IMR-90 (cell line): Measurements from ENCODE around the gene DSCAM. TPM values are rescaled to one million over a fixed set of nuclear protein-coding genes. Genes with fewer than 3 reads are reported as not detected.

ENCODE experiments used
- ATAC-seq: fragments of 200-7000 bp; cut with Tn5 transposase; 2 replicates; pipeline ENCODE4 v1.9.1; 2020; ENCODE audit warnings: low read depth, mild to moderate bottlenecking, moderate library complexity
- BruUV-seq: library from RNA; stranded (reverse); fragments of 400-500 nt; replicated peaks from 2 replicates; lab custom pipeline; 2021; lab: Mats Ljungman, UMichigan
- CTCF ChIA-PET: fragments of 300-600 bp; formaldehyde crosslinking; extraction: SDS; loops from one replicate; lab custom pipeline; 2021; ENCODE audit warnings: antibody characterized with exemption; lab: Yijun Ruan, JAX
- POLR2A ChIA-PET: fragments of 300-600 bp; sonication (Branson Sonifier 250); formaldehyde crosslinking; loops from one replicate; lab custom pipeline; 2022; ENCODE audit warnings: antibody characterized with exemption; ENCODE audit not compliant: unreplicated experiment; lab: Charles Lee
- DNase-seq: peaks from one replicate; pipeline ENCODE4 v3.0.0; 2013
- H2AFZ ChIP-seq: replicated peaks from 2 replicates; pipeline ENCODE3; 2013; ENCODE audit warnings: low read length, mild to moderate bottlenecking; ENCODE audit not compliant: poor library complexity
- H2AK5ac ChIP-seq: 2 replicates; pipeline ENCODE4 v1.6.1; 2013; ENCODE audit warnings: low read depth, low read length, inconsistent platforms
- H2AK9ac ChIP-seq: replicated peaks from 2 replicates; pipeline ENCODE3; 2013; ENCODE audit warnings: mild to moderate bottlenecking, low read depth, low read length, moderate library complexity; ENCODE audit not compliant: poor library complexity
- H2BK120ac ChIP-seq: 2 replicates; pipeline ENCODE4 v1.6.1; 2013; ENCODE audit warnings: low read depth, low read length, inconsistent platforms
- H2BK15ac ChIP-seq: 3 replicates; pipeline ENCODE4 v1.6.1; 2013; ENCODE audit warnings: low read depth, low read length, inconsistent platforms
- H2BK20ac ChIP-seq: 2 replicates; pipeline ENCODE4 v1.6.1; 2013; ENCODE audit warnings: low read depth, mild to moderate bottlenecking, inconsistent platforms, low read length, moderate library complexity
- H2BK5ac ChIP-seq: 2 replicates; pipeline ENCODE4 v1.6.1; 2013; ENCODE audit warnings: mild to moderate bottlenecking, low read depth, low read length, inconsistent platforms; ENCODE audit not compliant: poor library complexity, severe bottlenecking
- H3K14ac ChIP-seq: replicated peaks from 2 replicates; pipeline ENCODE4 v1.6.1; 2013; ENCODE audit warnings: low read depth, low read length, inconsistent platforms
- H3K18ac ChIP-seq: 2 replicates; pipeline ENCODE4 v1.6.1; 2013; ENCODE audit warnings: low read depth, low read length, control low read depth
- H3K23ac ChIP-seq: 2 replicates; pipeline ENCODE4 v1.6.1; 2013; ENCODE audit warnings: low read depth, low read length, inconsistent platforms
- H3K27ac ChIP-seq: 2 replicates; pipeline ENCODE4 v1.5.1; 2013; ENCODE audit warnings: mild to moderate bottlenecking, control low read depth, low read length; ENCODE audit not compliant: insufficient read depth
- H3K27me3 ChIP-seq: 2 replicates; pipeline ENCODE4 v1.6.1; 2013; ENCODE audit warnings: low read length; ENCODE audit not compliant: control insufficient read depth, insufficient read depth
- H3K36me3 ChIP-seq: 2 replicates; pipeline ENCODE4 v1.6.1; 2013; ENCODE audit warnings: low read length, mixed read lengths; ENCODE audit not compliant: control insufficient read depth, insufficient read depth
- H3K4ac ChIP-seq: 2 replicates; pipeline ENCODE4 v1.6.1; 2013; ENCODE audit warnings: low read depth, low read length, inconsistent platforms
- H3K4me1 ChIP-seq: 2 replicates; pipeline ENCODE4 v1.6.1; 2013; ENCODE audit warnings: low read length, mixed read lengths; ENCODE audit not compliant: control insufficient read depth, insufficient read depth
- H3K4me2 ChIP-seq: 2 replicates; pipeline ENCODE4 v1.6.1; 2013; ENCODE audit warnings: low read depth, mild to moderate bottlenecking, control low read depth, low read length, moderate library complexity
- H3K4me3 ChIP-seq: 2 replicates; pipeline ENCODE4 v1.5.1; 2013; ENCODE audit warnings: low read depth, mild to moderate bottlenecking, control low read depth, low read length, moderate library complexity; ENCODE audit not compliant: insufficient read depth
- H3K56ac ChIP-seq: 2 replicates; pipeline ENCODE4 v1.6.1; 2013; ENCODE audit warnings: low read length, inconsistent platforms; ENCODE audit not compliant: insufficient read depth; ENCODE audit errors: extremely low read depth
- H3K79me1 ChIP-seq, 2 experiments: 2 replicates each; pipeline ENCODE4 v1.6.1; 2013; ENCODE audit warnings: low read length in 2 of 2, inconsistent platforms in 1 of 2, low read depth in 1 of 2
- H3K9ac ChIP-seq: 2 replicates; pipeline ENCODE4 v1.6.1; 2013; ENCODE audit warnings: low read depth, low read length, control low read depth
- H3K9me1 ChIP-seq: 2 replicates; pipeline ENCODE4 v1.6.1; 2013; ENCODE audit warnings: low read length, inconsistent platforms; ENCODE audit not compliant: insufficient read depth
- H3K9me3 ChIP-seq: 2 replicates; pipeline ENCODE4 v1.6.1; 2013; ENCODE audit warnings: low read length; ENCODE audit not compliant: control insufficient read depth, insufficient read depth
- H4K20me1 ChIP-seq: 2 replicates; pipeline ENCODE4 v1.6.1; 2013; ENCODE audit warnings: low read length, inconsistent platforms; ENCODE audit not compliant: insufficient read depth
- H4K5ac ChIP-seq: 2 replicates; pipeline ENCODE4 v1.6.1; 2013; ENCODE audit warnings: mild to moderate bottlenecking, low read depth, low read length, control low read depth
- H4K8ac ChIP-seq, 2 experiments: 2 replicates each; pipeline ENCODE4 v1.6.1; 2013; ENCODE audit warnings: low read depth in 2 of 2, low read length in 2 of 2, control low read depth in 1 of 2, inconsistent platforms in 1 of 2
- H4K91ac ChIP-seq: 2 replicates; pipeline ENCODE4 v1.6.1; 2013; ENCODE audit warnings: low read depth, low read length, inconsistent platforms; ENCODE audit not compliant: insufficient read depth
- BHLHE40 ChIP-seq: fragments of 150-350 bp; IDR thresholded peaks from 2 replicates; pipeline ENCODE4 v1.6.1; 2016; ENCODE audit warnings: mild to moderate bottlenecking, low read depth, low read length
- CEBPB ChIP-seq: IDR thresholded peaks from 2 replicates; pipeline ENCODE4 v1.6.1; 2012; ENCODE audit warnings: low read depth, low read length, improper control_type of control experiment
- CHD1 ChIP-seq: IDR thresholded peaks from 2 replicates; pipeline ENCODE4 v1.6.1; 2012; ENCODE audit warnings: low read depth, low read length, improper control_type of control experiment
- FOS ChIP-seq: fragments of 150-350 bp; IDR thresholded peaks from 2 replicates; pipeline ENCODE4 v1.6.1; 2016; ENCODE audit warnings: low read depth, low read length
- MAFK ChIP-seq: IDR thresholded peaks from 2 replicates; pipeline ENCODE4 v1.6.1; 2012; ENCODE audit warnings: low read depth, low read length, improper control_type of control experiment
- MAZ ChIP-seq: IDR thresholded peaks from 2 replicates; pipeline ENCODE4 v1.6.1; 2012; ENCODE audit warnings: low read depth, mild to moderate bottlenecking, low read length, improper control_type of control experiment, moderate library complexity, borderline replicate concordance
- MXI1 ChIP-seq: IDR thresholded peaks from 2 replicates; pipeline ENCODE4 v1.6.1; 2012; ENCODE audit warnings: low read depth, mild to moderate bottlenecking, low read length, moderate library complexity, borderline replicate concordance
- NFE2L2 ChIP-seq: fragments of 150-350 bp; IDR thresholded peaks from 2 replicates; pipeline ENCODE4 v1.6.1; 2016; ENCODE audit warnings: low read depth, mild to moderate bottlenecking, low read length
- POLR2A ChIP-seq: IDR thresholded peaks from 2 replicates; pipeline ENCODE4 v1.6.1; 2012; ENCODE audit warnings: mild to moderate bottlenecking, low read depth, low read length
- RAD21 ChIP-seq: IDR thresholded peaks from 2 replicates; pipeline ENCODE4 v1.6.1; 2012; ENCODE audit warnings: low read length, improper control_type of control experiment
- RCOR1 ChIP-seq: IDR thresholded peaks from 2 replicates; pipeline ENCODE4 v1.6.1; 2012; ENCODE audit warnings: mild to moderate bottlenecking, low read length, improper control_type of control experiment; ENCODE audit not compliant: insufficient replicate concordance
- RFX5 ChIP-seq: IDR thresholded peaks from 2 replicates; pipeline ENCODE4 v1.8.0; 2012; ENCODE audit warnings: low read depth, mild to moderate bottlenecking, low read length, moderate library complexity
- SMC3 ChIP-seq: fragments of 150-350 bp; IDR thresholded peaks from 2 replicates; pipeline ENCODE4 v1.6.1; 2016; ENCODE audit warnings: low read depth, mild to moderate bottlenecking, antibody characterized with exemption, low read length, moderate library complexity
- WGBS, 2 experiments: methylation state at CpG; one replicate each; pipeline versions ENCODE4 v1.1.5 to v1.1.7; 2013; ENCODE audit warnings: missing lambda C conversion rate in 2 of 2; ENCODE audit not compliant: insufficient read length in 1 of 2; ENCODE audit errors: extremely low coverage in 2 of 2; 5-methylcytosine and 5-hydroxymethylcytosine counted together
- dilution Hi-C: fragments of 300-500 bp; cut with HindIII; formaldehyde crosslinking; loops from one replicate; pipeline ENCODE4 v1.14.3; 2018; ENCODE audit warnings: low sequenced_read_pairs; ENCODE audit not compliant: unreplicated experiment
- in situ Hi-C: fragments of 300-500 bp; cut with MboI; formaldehyde crosslinking; loops from 3 replicates; pipeline ENCODE4 v1.14.3; 2019; ENCODE audit warnings: low sequenced_read_pairs, inconsistent platforms, mixed read lengths
- intact Hi-C: fragments of 100-400 bp; cut with micrococcal nuclease; formaldehyde crosslinking; loops from 2 replicates; pipeline ENCODE4 v1.10.0; 2022
- polyA plus RNA-seq, 3 experiments: library from polyadenylated mRNA; depleted of rRNA; stranded (reverse); fragments of >200 nt; gene quantifications; 2 replicates each; pipeline ENCODE4 v1.2.3, GENCODE V29; 2012; ENCODE audit warnings: low replicate concordance in 1 of 3
- total RNA-seq: library from RNA; depleted of rRNA; stranded (reverse); fragments of >200 nt; gene quantifications from 2 replicates; pipeline ENCODE4 v1.2.3, GENCODE V29; 2012
- TF ChIP-seq, protein P1 (sequence below): fragments of 150-350 bp; IDR thresholded peaks from 2 replicates; pipeline ENCODE4 v1.6.1; 2017; ENCODE audit warnings: mild to moderate bottlenecking, antibody characterized with exemption, low read length, low read depth
- TF ChIP-seq, protein P2 (sequence below): fragments of 150-350 bp; IDR thresholded peaks from 2 replicates; pipeline ENCODE4 v1.6.1; 2016; ENCODE audit warnings: low read depth, mild to moderate bottlenecking, low read length, moderate library complexity, borderline replicate concordance
- TF ChIP-seq, protein P3 (sequence below): conservative IDR thresholded peaks from 2 replicates; pipeline ENCODE4 v1.5.1; 2012; ENCODE audit warnings: mild to moderate bottlenecking, low read depth, low read length, improper control_type of control experiment

The DSCAM gene
- total and polyA plus RNA-seq, 2 of the 4 experiments (the other 2 are of a cell fraction), result under 0.01 to 0.02 TPM

DNA sequence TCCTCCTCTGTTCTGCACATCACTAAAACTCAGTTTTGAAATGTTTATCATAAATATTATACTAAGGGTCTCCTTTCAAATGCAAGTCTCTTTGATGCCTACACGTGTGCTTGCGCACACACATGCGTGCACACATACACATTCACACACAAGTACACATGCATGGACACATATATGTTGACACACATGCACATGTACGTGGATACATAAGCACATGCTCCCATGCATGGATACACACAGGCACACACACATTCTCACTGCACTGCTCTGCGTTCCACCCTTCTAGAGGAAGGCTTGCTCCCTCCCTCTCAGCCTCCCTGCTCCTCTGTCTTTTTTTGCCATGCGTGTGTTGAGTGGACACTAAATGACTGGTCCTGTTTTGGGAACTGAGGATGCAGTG lies 817.1 kb downstream of the DSCAM start:
- Histone ChIP-seq H3K36me3 (no peaks in the 10 kb centered on the region), H3K56ac (no peak overlapping the region), H3K18ac (no peak overlapping the region), H3K9ac (no peak overlapping the region), H3K27ac (no peak overlapping the region), H4K5ac (no peak overlapping the region), H3K4me1 (no peaks in the 10 kb centered on the region), H3K4me3 (no peak overlapping the region), H3K4ac (no peak overlapping the region), H2AFZ (no peak overlapping the region), H3K4me2 (no peak overlapping the region), H2BK15ac (no peak overlapping the region), H4K91ac (no peak overlapping the region), H4K20me1 (no peaks in the 10 kb centered on the region), H2BK120ac (no peak overlapping the region), H3K23ac (no peak overlapping the region), H3K79me1 (no peaks in the 10 kb centered on the region), H2AK9ac (no peak overlapping the region), H3K9me1 (no peaks in the 10 kb centered on the region), H3K14ac (no peak overlapping the region), H4K8ac (no peak overlapping the region), H3K9me3 (peaks cover 12% of the 10 kb centered on the region), H3K27me3 (no peaks in the 10 kb centered on the region), H2BK5ac (no peak overlapping the region), H2AK5ac (no peak overlapping the region), H2BK20ac (no peak overlapping the region)
- intact Hi-C loops, result no loop called here
- POLR2A ChIA-PET, result no interaction called here
- CTCF ChIA-PET, result no interaction called here
- BruUV-seq, result no TSS peak
- dilution Hi-C loops, result no loop called here
- 63% methylated on average over 4 of the region's 6 CpGs; no CpG with 5 or more reads in 1 of the 2 experiments for WGBS, 2 experiments
- TF ChIP-seq RFX5, result no peak
- TF ChIP-seq, protein P1, sequence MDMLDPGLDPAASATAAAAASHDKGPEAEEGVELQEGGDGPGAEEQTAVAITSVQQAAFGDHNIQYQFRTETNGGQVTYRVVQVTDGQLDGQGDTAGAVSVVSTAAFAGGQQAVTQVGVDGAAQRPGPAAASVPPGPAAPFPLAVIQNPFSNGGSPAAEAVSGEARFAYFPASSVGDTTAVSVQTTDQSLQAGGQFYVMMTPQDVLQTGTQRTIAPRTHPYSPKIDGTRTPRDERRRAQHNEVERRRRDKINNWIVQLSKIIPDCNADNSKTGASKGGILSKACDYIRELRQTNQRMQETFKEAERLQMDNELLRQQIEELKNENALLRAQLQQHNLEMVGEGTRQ, result no peak
- no peak for TF ChIP-seq CEBPB
- TF ChIP-seq, protein P2, sequence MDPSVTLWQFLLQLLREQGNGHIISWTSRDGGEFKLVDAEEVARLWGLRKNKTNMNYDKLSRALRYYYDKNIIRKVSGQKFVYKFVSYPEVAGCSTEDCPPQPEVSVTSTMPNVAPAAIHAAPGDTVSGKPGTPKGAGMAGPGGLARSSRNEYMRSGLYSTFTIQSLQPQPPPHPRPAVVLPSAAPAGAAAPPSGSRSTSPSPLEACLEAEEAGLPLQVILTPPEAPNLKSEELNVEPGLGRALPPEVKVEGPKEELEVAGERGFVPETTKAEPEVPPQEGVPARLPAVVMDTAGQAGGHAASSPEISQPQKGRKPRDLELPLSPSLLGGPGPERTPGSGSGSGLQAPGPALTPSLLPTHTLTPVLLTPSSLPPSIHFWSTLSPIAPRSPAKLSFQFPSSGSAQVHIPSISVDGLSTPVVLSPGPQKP, result no peak
- no peak for TF ChIP-seq RCOR1
- no peak for TF ChIP-seq RAD21
- TF ChIP-seq, protein P3, sequence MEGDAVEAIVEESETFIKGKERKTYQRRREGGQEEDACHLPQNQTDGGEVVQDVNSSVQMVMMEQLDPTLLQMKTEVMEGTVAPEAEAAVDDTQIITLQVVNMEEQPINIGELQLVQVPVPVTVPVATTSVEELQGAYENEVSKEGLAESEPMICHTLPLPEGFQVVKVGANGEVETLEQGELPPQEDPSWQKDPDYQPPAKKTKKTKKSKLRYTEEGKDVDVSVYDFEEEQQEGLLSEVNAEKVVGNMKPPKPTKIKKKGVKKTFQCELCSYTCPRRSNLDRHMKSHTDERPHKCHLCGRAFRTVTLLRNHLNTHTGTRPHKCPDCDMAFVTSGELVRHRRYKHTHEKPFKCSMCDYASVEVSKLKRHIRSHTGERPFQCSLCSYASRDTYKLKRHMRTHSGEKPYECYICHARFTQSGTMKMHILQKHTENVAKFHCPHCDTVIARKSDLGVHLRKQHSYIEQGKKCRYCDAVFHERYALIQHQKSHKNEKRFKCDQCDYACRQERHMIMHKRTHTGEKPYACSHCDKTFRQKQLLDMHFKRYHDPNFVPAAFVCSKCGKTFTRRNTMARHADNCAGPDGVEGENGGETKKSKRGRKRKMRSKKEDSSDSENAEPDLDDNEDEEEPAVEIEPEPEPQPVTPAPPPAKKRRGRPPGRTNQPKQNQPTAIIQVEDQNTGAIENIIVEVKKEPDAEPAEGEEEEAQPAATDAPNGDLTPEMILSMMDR, result no peak
- no peak for TF ChIP-seq FOS
- no peak for TF ChIP-seq MAFK
- no peak for TF ChIP-seq MAZ
- TF ChIP-seq BHLHE40, result no peak
- TF ChIP-seq NFE2L2, result no peak
- TF ChIP-seq CHD1, result no peak
- TF ChIP-seq POLR2A, result no peak
- no peak for TF ChIP-seq SMC3
- TF ChIP-seq MXI1, result no peak
- ATAC-seq (no peak), DNase-seq (no peak)
- in situ Hi-C loops, result no loop called here
